Activated T-helper 2 cell treated with anti-CD3 and anti-CD28 coated beads, Interferon-gamma antibody, Interleukin-2, Interleukin-4, amounts not matched to agents 10 μg/mL and 5 μg/mL and 100 μg/mL, durations not matched to agents 14 hours and 24 hours and 36 hours (primary cell): ENCODE measurements around the gene R3HCC1L. TPM values are rescaled to one million over a fixed set of nuclear protein-coding genes. Genes with fewer than 3 reads are reported as not detected.
"Not testable (repeated sequence)": the region's sequence is repeated elsewhere in the genome, so short reads cannot be mapped to it uniquely, and the experiment has no call there.

ENCODE experiments used
- DNase-seq: peaks from one replicate; pipeline ENCODE4 v3.0.0; 2021; ENCODE audit warnings: low spot score
- H3K27ac Mint-ChIP-seq: one replicate; pipeline ENCODE4 v1.8.0; 2021; ENCODE audit warnings: mixed read lengths
- H3K27me3 Mint-ChIP-seq: one replicate; pipeline ENCODE4 v1.8.0; 2021; ENCODE audit warnings: low read depth, mixed read lengths
- H3K36me3 Mint-ChIP-seq: one replicate; pipeline ENCODE4 v1.8.0; 2021; ENCODE audit warnings: low read depth, mixed read lengths
- H3K4me1 Mint-ChIP-seq: one replicate; pipeline ENCODE4 v1.8.0; 2021; ENCODE audit warnings: low read depth, mixed read lengths
- H3K4me3 Mint-ChIP-seq: one replicate; pipeline ENCODE4 v1.8.0; 2021; ENCODE audit warnings: low read depth, mild to moderate bottlenecking, moderate library complexity, mixed read lengths
- H3K9me3 Mint-ChIP-seq: one replicate; pipeline ENCODE4 v1.8.0; 2021; ENCODE audit warnings: mixed read lengths
- intact Hi-C: fragments of 100-400 bp; cut with micrococcal nuclease; formaldehyde crosslinking; loops from one replicate; pipeline ENCODE4 v1.15.1; 2023
- total RNA-seq: library from RNA; stranded (reverse); gene quantifications from 2 replicates; pipeline ENCODE4 v1.2.3, GENCODE V29; 2022

The R3HCC1L gene
- total RNA-seq, 1 donor from 2014 or later: 18.4 TPM

- not testable (repeated sequence) for H3K27ac Mint-ChIP-seq, DNase-seq, H3K4me3 Mint-ChIP-seq, H3K27me3 Mint-ChIP-seq, H3K9me3 Mint-ChIP-seq
- peaks cover 23% of the 10 kb centered on the region for H3K36me3 Mint-ChIP-seq
- intact Hi-C loops: loop anchor here (10.0 kb wide), 1 partner anchor 308 kb away; the partner anchor contains the start of gene HPS1
- peaks cover 52% of the 10 kb centered on the region for H3K4me1 Mint-ChIP-seq
Observed at GRCh38 chr10:98136775-98137174, 2.3 kb downstream of the R3HCC1L start.

- peak overlapping the region; percentile 33 for H3K27ac Mint-ChIP-seq
- intact Hi-C loops: loop anchor here (10.0 kb wide), 1 partner anchor 307 kb away; the partner anchor contains the start of gene HPS1
- peaks cover 22% of the 10 kb centered on the region for H3K36me3 Mint-ChIP-seq
- H3K4me3 Mint-ChIP-seq: no peak overlapping the region
- no peak for DNase-seq
- peaks cover 3% of the 10 kb centered on the region for H3K9me3 Mint-ChIP-seq
- H3K4me1 Mint-ChIP-seq: peaks cover 60% of the 10 kb centered on the region
- H3K27me3 Mint-ChIP-seq: no peaks in the 10 kb centered on the region
Observed at GRCh38 chr10:98138031-98138430, 3.6 kb downstream of the R3HCC1L start.

GRCh38 chr10:98139431-98139830 lies 5.0 kb downstream of the R3HCC1L start:
- intact Hi-C loops: loop anchor here (10.0 kb wide), 1 partner anchor 305 kb away; the partner anchor contains the start of gene HPS1
- no peak for DNase-seq
- Mint-ChIP-seq H3K4me3 (no peak overlapping the region), H3K4me1 (peaks cover 53% of the 10 kb centered on the region), H3K27me3 (no peaks in the 10 kb centered on the region), H3K27ac (no peak overlapping the region), H3K9me3 (no peaks in the 10 kb centered on the region), H3K36me3 (peaks cover 22% of the 10 kb centered on the region)

DNA sequence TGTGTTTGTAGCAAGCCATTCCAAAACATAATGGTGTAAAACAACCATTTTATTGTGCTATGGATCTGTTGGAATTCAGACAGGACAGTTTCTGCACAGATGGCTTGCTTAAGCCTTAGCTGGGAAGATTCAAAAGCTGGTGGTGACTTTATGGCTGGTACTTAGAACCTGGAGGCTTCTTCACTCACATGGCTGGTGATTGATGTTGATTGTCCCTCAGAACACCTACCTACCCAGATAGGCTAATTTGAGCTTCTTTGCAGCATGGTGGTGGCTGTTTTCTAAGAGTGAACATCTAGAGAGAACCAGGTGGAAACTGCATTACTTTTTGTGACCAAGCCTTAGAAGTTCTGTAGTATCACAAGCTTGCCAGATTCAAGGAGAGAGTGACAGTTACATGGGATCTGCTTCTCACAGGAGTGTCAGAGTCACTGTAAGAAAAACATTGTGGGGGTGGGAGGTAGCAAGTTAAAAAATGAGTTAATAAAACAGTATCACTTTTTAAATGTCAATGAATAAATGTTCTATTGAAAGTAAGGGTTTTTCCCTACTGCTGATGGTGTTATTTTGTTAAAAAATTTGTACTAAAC lies 7.1 kb downstream of the R3HCC1L start:
- H3K27me3 Mint-ChIP-seq: no peaks in the 10 kb centered on the region
- intact Hi-C loops: no loop called here
- no peak overlapping the region for H3K4me3 Mint-ChIP-seq

GRCh38 chr10:98144985-98145384 lies 10.5 kb downstream of the R3HCC1L start:
- intact Hi-C loops: no loop called here
- Mint-ChIP-seq H3K36me3 (peaks cover 55% of the 10 kb centered on the region), H3K4me1 (peaks cover 27% of the 10 kb centered on the region), H3K9me3 (peaks cover 43% of the 10 kb centered on the region), H3K27ac (no peak overlapping the region), H3K4me3 (no peak overlapping the region), H3K27me3 (no peaks in the 10 kb centered on the region)
- no peak for DNase-seq

More for the DNA sequence above, 7.1 kb downstream of the R3HCC1L start:
- Mint-ChIP-seq H3K9me3 (peaks cover 9% of the 10 kb centered on the region), H3K36me3 (peaks cover 25% of the 10 kb centered on the region), H3K27ac (peak overlapping the region; percentile 64), H3K4me1 (peaks cover 43% of the 10 kb centered on the region)
- DNase-seq: no peak

GRCh38 chr10:98149858-98150257 lies 15.4 kb downstream of the R3HCC1L start:
- peaks cover 58% of the 10 kb centered on the region for H3K9me3 Mint-ChIP-seq

GRCh38 chr10:98150544-98150943 lies 16.1 kb downstream of the R3HCC1L start:
- H3K36me3 Mint-ChIP-seq: peaks cover 73% of the 10 kb centered on the region
- H3K4me3 Mint-ChIP-seq: no peak overlapping the region
- intact Hi-C loops: no loop called here
- H3K27me3 Mint-ChIP-seq: no peaks in the 10 kb centered on the region
- H3K27ac Mint-ChIP-seq: no peak overlapping the region
- peaks cover 55% of the 10 kb centered on the region for H3K9me3 Mint-ChIP-seq
- no peak for DNase-seq
- peaks cover 3% of the 10 kb centered on the region for H3K4me1 Mint-ChIP-seq

More at GRCh38 chr10:98149858-98150257, 15.4 kb downstream of the R3HCC1L start:
- intact Hi-C loops: no loop called here
- H3K4me3 Mint-ChIP-seq: no peak overlapping the region
- DNase-seq: no peak
- peaks cover 3% of the 10 kb centered on the region for H3K4me1 Mint-ChIP-seq
- H3K27me3 Mint-ChIP-seq: no peaks in the 10 kb centered on the region
- peaks cover 74% of the 10 kb centered on the region for H3K36me3 Mint-ChIP-seq
- H3K27ac Mint-ChIP-seq: no peak overlapping the region

DNA sequence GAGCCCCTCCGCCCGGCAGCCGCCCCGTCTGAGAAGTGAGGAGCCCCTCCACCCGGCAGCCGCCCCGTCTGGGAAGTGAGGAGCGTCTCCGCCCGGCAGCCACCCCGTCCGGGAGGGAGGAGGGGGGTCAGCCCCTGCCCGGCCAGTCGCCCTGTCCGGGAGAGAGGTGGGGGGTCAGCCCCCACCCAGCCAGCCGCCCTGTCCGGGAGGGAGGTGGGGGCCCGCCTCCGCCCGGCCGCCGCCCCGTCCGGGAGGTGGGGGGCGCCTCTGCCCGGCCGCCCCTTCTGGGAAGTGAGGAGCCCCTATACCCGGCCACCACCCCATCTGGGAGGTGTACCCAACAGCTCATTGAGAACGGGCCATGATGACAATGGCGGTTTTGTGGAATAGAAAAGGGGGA lies 18.3 kb downstream of the R3HCC1L start:
- DNase-seq, H3K27me3 Mint-ChIP-seq, H3K4me3 Mint-ChIP-seq, intact Hi-C loops, H3K27ac Mint-ChIP-seq: not testable (repeated sequence)
- peaks cover 10% of the 10 kb centered on the region for H3K4me1 Mint-ChIP-seq
- H3K36me3 Mint-ChIP-seq: peaks cover 76% of the 10 kb centered on the region
- H3K9me3 Mint-ChIP-seq: peaks cover 38% of the 10 kb centered on the region

DNA sequence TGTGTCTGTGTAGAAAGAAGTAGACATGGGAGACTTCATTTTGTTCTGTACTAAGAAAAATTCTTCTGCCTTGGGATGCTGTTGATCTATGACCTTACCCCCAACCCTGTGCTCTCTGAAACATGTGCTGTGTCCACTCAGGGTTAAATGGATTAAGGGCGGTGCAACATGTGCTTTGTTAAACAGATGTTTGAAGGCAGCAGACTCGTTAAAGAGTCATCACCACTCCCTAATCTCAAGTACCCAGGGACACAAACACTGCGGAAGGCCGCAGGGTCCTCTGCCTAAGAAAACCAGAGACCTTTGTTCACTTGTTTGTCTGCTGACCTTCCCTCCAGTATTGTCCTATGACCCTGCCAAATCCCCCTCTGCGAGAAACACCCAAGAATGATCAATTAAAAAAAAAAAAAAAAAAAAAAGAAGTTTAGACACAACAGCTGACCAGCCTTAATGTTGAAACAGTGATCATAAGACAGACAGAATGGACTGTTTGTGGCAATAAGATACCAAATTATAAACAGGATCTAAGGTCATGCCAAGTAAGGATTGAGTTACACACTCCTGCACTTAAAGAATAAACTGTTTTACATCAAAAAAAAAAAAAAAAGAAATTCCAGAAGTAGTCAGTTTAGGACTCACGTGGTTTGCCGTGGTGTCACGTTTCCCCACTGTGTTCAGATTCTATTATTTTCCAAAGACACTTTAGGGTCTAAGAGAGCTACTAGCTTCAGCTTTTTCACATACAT lies 18.9 kb downstream of the R3HCC1L start:
- Mint-ChIP-seq H3K9me3 (peaks cover 32% of the 10 kb centered on the region), H3K36me3 (peaks cover 73% of the 10 kb centered on the region), H3K4me1 (peaks cover 10% of the 10 kb centered on the region)
- DNase-seq, H3K27ac Mint-ChIP-seq, H3K4me3 Mint-ChIP-seq, intact Hi-C loops, H3K27me3 Mint-ChIP-seq: not testable (repeated sequence)

DNA sequence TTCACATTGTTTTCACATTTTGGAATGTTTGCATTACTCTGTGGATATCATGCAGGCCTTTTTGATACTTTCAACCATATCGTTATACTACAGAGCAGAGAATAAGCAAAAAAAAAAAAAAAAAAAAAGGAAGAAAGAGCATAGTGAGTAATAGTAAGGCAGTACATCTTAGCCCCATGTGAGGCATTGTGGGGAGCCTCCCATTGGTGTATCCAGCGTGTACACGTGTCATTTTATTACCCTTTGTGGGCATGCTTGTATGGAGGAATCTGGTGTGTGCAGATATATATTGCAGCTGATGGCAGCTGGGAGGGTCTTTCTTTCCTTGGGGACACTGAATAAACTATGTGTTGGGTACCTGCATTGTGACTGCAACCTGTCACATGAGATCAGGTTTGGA lies 19.6 kb downstream of the R3HCC1L start:
- peaks cover 25% of the 10 kb centered on the region for H3K9me3 Mint-ChIP-seq
- no peak overlapping the region for H3K27ac Mint-ChIP-seq
- peaks cover 10% of the 10 kb centered on the region for H3K4me1 Mint-ChIP-seq
- no peak for DNase-seq
- H3K4me3 Mint-ChIP-seq: no peak overlapping the region
- peaks cover 66% of the 10 kb centered on the region for H3K36me3 Mint-ChIP-seq
- H3K27me3 Mint-ChIP-seq: no peaks in the 10 kb centered on the region
- intact Hi-C loops: no loop called here

- intact Hi-C loops: no loop called here
- H3K9me3 Mint-ChIP-seq: no peaks in the 10 kb centered on the region
- DNase-seq: no peak
- peaks cover 10% of the 10 kb centered on the region for H3K4me1 Mint-ChIP-seq
- no peaks in the 10 kb centered on the region for H3K27me3 Mint-ChIP-seq
- H3K36me3 Mint-ChIP-seq: peaks cover 48% of the 10 kb centered on the region
- no peak overlapping the region for H3K4me3 Mint-ChIP-seq
- H3K27ac Mint-ChIP-seq: no peak overlapping the region
Observed at GRCh38 chr10:98158576-98158975, 24.1 kb downstream of the R3HCC1L start.

- Mint-ChIP-seq H3K36me3 (peaks cover 33% of the 10 kb centered on the region), H3K27me3 (no peaks in the 10 kb centered on the region), H3K27ac (no peak overlapping the region), H3K9me3 (no peaks in the 10 kb centered on the region), H3K4me1 (peaks cover 6% of the 10 kb centered on the region), H3K4me3 (no peak overlapping the region)
- intact Hi-C loops: no loop called here
- DNase-seq: no peak
Observed at GRCh38 chr10:98163941-98164340, 29.5 kb downstream of the R3HCC1L start.

GRCh38 chr10:98167191-98167590 lies 32.7 kb downstream of the R3HCC1L start:
- peaks cover 15% of the 10 kb centered on the region for H3K4me1 Mint-ChIP-seq
- no peak overlapping the region for H3K27ac Mint-ChIP-seq
- intact Hi-C loops: no loop called here
- H3K9me3 Mint-ChIP-seq: no peaks in the 10 kb centered on the region
- peaks cover 46% of the 10 kb centered on the region for H3K36me3 Mint-ChIP-seq
- no peaks in the 10 kb centered on the region for H3K27me3 Mint-ChIP-seq
- no peak overlapping the region for H3K4me3 Mint-ChIP-seq
- DNase-seq: no peak
